Duodenal mucosa (tissue), 2 donors: ENCODE results near the gene TMEM266.
"Not testable (repeated sequence)": the region's sequence is repeated elsewhere in the genome, so short reads cannot be mapped to it uniquely, and the experiment has no call there.

Source experiments
- H3K27ac ChIP-seq: one replicate; pipeline ENCODE4 v1.7.0; 2013; ENCODE audit warnings: low read depth, low read length
- H3K27me3 ChIP-seq, 2 donors: one replicate each; pipeline ENCODE4 v1.7.0; 2013; ENCODE audit warnings: low read length in 2 of 2, control low read depth in 1 of 2; ENCODE audit not compliant: insufficient read depth in 2 of 2, control insufficient read depth in 1 of 2
- H3K36me3 ChIP-seq, 2 donors: one replicate each; pipeline ENCODE4 v1.7.0; 2013; ENCODE audit warnings: low read length in 2 of 2, control low read depth in 1 of 2; ENCODE audit not compliant: insufficient read depth in 2 of 2, control insufficient read depth in 1 of 2
- H3K4me1 ChIP-seq, 2 donors: one replicate each; pipeline ENCODE4 v1.7.0; 2013; ENCODE audit warnings: low read length in 2 of 2, control low read depth in 1 of 2; ENCODE audit not compliant: insufficient read depth in 2 of 2, control insufficient read depth in 1 of 2
- H3K4me3 ChIP-seq, 2 donors: one replicate each; pipeline ENCODE4 v1.7.0; 2013; ENCODE audit warnings: low read length in 2 of 2, low read depth in 1 of 2
- H3K9ac ChIP-seq, 2 donors: one replicate each; pipeline ENCODE4 v1.7.0; 2013; ENCODE audit warnings: low read length in 2 of 2, low read depth in 1 of 2
- H3K9me3 ChIP-seq, 2 donors: one replicate each; pipeline ENCODE4 v1.7.0; 2013; ENCODE audit warnings: low read length in 2 of 2, control low read depth in 1 of 2; ENCODE audit not compliant: control insufficient read depth in 1 of 2

Gene TMEM266, protein sequence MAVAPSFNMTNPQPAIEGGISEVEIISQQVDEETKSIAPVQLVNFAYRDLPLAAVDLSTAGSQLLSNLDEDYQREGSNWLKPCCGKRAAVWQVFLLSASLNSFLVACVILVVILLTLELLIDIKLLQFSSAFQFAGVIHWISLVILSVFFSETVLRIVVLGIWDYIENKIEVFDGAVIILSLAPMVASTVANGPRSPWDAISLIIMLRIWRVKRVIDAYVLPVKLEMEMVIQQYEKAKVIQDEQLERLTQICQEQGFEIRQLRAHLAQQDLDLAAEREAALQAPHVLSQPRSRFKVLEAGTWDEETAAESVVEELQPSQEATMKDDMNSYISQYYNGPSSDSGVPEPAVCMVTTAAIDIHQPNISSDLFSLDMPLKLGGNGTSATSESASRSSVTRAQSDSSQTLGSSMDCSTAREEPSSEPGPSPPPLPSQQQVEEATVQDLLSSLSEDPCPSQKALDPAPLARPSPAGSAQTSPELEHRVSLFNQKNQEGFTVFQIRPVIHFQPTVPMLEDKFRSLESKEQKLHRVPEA

DNA sequence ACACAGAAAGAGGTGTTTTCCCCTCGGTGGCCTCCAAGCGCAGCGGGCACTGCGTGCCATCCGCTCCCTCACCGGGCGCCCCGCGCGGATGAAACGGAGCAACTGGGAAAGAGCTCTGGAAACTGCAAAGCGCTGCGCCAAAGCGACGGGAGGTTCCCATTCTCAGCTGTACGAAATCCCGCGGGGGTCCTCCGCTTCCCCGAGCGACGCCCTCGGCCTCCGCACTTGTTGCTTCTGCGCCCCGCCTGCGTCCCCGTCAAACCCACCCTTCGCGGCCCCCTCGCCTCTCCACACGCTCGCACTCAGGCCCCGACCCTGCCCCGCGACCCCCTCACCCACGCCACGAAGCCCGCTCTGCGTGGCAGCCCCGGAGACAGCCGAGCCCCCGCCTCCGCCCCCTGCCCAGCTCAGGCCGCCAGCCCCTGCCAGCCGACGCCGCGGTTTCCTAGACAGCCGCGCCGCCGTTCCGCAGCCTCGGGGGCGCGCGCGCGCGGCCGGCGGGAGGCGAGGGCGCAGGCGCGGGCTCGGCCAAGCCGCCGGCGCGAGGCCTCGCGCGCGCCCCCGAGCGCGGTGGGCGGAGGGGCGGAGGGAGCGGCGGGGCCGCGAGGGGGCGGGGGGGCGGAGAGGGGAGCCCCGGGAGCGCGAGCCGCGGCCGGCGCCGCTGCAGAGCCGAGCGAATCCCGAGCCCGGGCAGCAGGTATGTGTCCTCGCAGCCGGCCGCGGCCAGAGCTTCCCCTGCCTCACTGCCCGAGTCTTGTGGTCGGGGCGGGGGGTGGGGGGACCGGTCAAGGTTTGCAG, at the start of gene TMEM266:
TMEM266 (plus strand) TSS at position 666 of the 798 bp plus-strand sequence. CDS start 74,279 bp downstream, outside the sequence.
- Histone ChIP-seq H3K27ac (no peak within 1 kb of the TSS), H3K36me3 (no peaks in the 10 kb centered on the region), H3K4me3 (peak within 1 kb of the TSS; percentile 65 to 69), H3K27me3 (peaks cover 35 to 41% of the 10 kb centered on the region in 2 donors), H3K9ac (no peak within 1 kb of the TSS), H3K4me1 (peaks cover 7 to 15% of the 10 kb centered on the region in 2 donors), H3K9me3 (no peaks in the 10 kb centered on the region)

DNA sequence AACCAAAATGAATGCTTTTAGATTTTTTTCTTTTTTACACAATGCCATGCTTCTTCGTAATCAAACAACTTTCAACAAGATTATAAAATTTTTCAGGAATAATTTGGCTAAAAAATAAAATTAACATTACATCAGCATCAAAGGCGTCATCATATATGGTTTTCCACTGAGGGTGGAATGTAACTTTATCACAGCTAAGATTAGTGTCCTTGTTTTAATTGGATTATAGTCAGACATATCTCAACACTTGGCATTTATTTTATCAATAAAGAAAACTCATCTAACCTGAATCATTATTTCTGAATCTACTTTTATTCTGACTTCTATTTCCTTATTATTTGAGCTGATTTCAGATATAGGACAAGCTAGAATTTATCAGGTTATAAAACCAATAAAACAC, 49.2 kb upstream of the TMEM266 start:
- Histone ChIP-seq H3K27ac (no peak overlapping the region), H3K9me3 (no peaks in the 10 kb centered on the region), H3K4me1 (peaks cover 0 to 4% of the 10 kb centered on the region in 2 donors), H3K36me3 (no peaks in the 10 kb centered on the region), H3K9ac (no peak overlapping the region), H3K27me3 (peaks cover 3 to 4% of the 10 kb centered on the region in 2 donors), H3K4me3 (no peak overlapping the region)

DNA sequence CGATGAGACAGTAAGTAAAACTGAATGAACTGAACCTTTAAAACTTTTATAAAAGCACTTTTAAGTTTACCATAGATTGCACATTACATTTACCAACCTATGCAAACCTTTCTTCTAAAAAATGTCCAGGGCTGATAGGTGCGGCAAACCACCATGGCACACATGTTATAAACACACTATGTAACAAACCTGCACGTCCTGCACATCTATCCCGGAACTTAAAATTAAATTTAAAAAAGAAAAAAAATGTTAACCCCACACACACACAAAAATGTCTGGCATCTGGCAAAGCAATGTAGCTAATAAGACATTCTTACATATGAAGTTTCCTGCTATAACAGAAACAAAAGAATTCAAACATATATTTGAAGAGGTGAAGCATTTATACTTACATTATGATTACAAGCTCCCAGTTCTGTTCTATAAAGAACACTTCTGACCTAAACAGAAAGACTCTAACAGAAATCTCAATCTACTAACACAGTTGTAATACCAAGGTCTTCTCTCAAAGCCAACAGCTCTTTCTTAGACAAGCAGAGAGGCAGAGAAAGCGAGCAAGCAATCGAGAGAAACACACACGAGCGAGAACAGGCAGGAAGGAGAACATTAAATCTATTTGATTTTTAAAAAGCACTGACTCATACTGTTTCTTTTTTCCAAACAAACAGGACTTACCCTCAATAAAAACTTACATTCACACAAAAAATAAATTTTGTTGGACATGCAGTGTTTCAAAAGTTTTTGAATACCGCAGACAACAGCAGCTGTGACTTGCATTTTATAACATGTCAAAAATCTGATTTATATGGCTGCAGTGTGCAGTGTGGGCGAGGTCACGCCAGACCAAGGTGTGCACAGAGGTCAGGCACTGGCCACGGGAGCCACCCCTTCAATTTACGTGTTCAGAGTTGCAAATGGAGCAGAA, 47.9 kb upstream of the TMEM266 start, which contains the start of gene NRG4:
NRG4 (minus strand) TSS at position 798 of the 925 bp plus-strand sequence. CDS start 1,194 bp downstream, outside the sequence.
- Histone ChIP-seq H3K4me1 (peaks cover 0 to 4% of the 10 kb centered on the region in 2 donors), H3K36me3 (no peaks in the 10 kb centered on the region), H3K4me3 (peak within 1 kb of the TSS in 1 of 2 donors; percentile 43), H3K27me3 (peaks cover 0 to 4% of the 10 kb centered on the region in 2 donors), H3K9me3 (no peaks in the 10 kb centered on the region), H3K27ac (no peak within 1 kb of the TSS), H3K9ac (no peak within 1 kb of the TSS)

DNA sequence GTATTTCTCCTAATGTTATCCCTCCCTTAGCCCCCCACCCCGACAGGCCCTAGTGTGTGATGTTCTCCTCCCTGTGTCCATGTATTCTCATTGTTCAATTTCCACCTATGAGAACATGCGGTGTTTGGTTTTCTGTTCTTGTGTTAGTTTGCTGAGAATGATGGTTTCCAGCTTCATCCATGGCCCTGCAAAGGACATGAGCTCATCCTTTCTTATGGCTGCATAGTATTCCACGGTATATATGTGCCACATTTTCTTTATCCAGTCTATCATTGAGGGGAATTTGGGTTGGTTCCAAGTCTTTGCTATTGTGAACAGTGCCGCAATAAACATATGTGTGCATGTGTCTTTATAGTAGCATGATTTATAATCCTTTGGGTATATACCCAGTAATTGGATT, 46.3 kb upstream of the TMEM266 start:
- H3K4me1 ChIP-seq, H3K36me3 ChIP-seq, H3K9ac ChIP-seq, H3K27ac ChIP-seq, H3K27me3 ChIP-seq, H3K9me3 ChIP-seq, H3K4me3 ChIP-seq: not testable (repeated sequence)

DNA sequence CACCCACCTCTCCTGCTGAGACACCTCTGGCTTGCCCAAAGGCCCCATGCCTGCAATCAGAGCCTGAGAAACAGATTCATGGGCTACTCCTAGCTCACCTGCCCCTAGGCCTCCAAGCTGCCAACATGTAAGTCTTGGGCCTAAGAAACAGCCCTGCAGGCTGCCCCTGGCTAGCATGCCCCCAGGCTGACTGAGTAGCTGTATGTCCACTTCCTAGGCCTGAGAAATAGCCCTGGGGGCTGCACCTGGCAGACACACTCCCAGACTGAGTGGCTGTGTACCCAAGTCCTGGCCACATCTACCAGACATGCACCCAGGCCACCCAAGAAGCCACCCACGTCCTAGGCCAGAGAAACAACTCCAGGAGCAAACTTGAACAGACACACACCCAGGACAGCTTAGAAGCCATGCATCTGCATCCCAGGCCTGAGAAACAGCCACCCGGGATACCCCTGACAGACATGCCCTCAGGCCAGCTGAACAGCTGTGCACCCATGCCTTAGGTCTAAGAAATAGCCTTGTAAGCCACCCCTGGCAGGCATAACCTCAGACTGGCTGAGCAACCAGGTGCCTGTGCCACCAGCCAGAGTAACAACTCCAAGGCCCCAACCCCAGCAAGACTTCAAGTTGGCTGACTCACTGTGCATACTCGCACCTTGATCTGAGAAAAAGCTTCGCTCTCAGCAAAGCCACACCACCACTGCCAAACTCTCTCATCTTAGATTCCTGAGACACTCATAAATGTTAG, 35.6 kb upstream of the TMEM266 start:
- Histone ChIP-seq H3K4me3 (no peak overlapping the region), H3K27me3 (no peaks in the 10 kb centered on the region), H3K9me3 (peaks cover 0 to 10% of the 10 kb centered on the region in 2 donors), H3K4me1 (no peaks in the 10 kb centered on the region), H3K27ac (no peak overlapping the region), H3K9ac (no peak overlapping the region), H3K36me3 (no peaks in the 10 kb centered on the region)

DNA sequence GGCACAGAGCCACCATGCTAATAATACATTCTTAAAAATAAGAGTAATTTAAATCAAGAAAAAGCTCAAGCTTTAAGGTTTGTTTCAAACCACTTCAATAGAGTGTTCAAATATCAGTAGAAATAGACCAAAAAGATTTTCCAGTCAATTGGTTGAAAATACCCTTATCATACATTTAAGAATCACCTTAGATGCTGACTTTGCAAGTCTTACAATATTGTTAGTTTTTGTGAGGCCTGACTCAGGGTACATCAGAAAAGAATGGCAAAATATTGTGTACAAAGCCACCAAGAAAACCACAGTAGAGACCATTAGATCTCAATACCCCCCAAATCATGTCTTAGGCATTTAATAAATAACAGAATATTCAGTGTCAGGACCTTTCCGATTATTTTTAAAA, 27.7 kb upstream of the TMEM266 start:
- Histone ChIP-seq H3K27me3 (no peaks in the 10 kb centered on the region), H3K36me3 (no peaks in the 10 kb centered on the region), H3K9me3 (no peaks in the 10 kb centered on the region)

DNA sequence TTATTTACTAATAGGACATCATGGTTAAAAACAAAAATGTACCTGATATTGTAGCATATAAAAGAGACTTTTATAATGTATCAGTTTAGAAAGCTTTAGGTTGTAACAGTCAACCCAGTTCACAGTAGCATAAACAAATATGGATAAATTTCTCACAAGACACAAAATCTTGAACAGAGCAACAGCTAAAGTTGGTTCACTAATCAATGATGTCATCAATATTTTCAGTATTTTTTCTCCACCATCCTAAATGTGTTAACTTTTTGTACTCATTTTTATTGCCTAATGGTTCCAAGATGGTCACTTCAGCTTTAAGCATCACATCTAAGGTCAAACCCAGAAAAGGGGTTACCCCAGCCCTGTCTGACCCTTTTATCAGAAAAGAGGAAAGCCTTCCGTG, 26.3 kb upstream of the TMEM266 start:
- Histone ChIP-seq H3K27me3 (no peaks in the 10 kb centered on the region), H3K9ac (no peak overlapping the region), H3K27ac (no peak overlapping the region), H3K9me3 (no peaks in the 10 kb centered on the region), H3K36me3 (no peaks in the 10 kb centered on the region), H3K4me3 (no peak overlapping the region), H3K4me1 (no peaks in the 10 kb centered on the region)

More for the DNA sequence above, 27.7 kb upstream of the TMEM266 start:
- Histone ChIP-seq H3K4me1 (no peaks in the 10 kb centered on the region), H3K9ac (no peak overlapping the region), H3K4me3 (no peak overlapping the region), H3K27ac (no peak overlapping the region)

DNA sequence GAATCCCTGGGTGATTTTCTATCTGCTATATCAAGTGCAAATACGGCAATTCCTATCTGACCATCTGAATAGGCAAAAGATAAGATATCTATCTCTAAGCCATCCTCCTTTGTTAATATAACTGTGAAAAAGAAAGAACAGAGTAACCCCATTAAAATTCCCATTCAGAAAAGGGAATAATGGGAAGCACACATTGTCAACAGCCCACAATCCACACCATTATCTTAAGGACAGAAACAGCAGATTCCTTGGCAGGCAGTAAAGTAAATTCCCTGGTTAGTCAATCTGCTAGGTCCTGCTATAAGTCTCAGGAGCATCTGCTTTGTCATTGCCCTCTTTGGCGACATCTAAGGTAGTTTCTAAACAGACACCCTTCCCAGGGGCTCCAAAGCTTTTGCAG, 25.7 kb upstream of the TMEM266 start:
- no peak overlapping the region for H3K4me3 ChIP-seq
- no peaks in the 10 kb centered on the region for H3K27me3 ChIP-seq
- no peak overlapping the region for H3K9ac ChIP-seq
- no peaks in the 10 kb centered on the region for H3K9me3 ChIP-seq
- no peaks in the 10 kb centered on the region for H3K4me1 ChIP-seq
- H3K36me3 ChIP-seq = no peaks in the 10 kb centered on the region
- H3K27ac ChIP-seq = no peak overlapping the region

DNA sequence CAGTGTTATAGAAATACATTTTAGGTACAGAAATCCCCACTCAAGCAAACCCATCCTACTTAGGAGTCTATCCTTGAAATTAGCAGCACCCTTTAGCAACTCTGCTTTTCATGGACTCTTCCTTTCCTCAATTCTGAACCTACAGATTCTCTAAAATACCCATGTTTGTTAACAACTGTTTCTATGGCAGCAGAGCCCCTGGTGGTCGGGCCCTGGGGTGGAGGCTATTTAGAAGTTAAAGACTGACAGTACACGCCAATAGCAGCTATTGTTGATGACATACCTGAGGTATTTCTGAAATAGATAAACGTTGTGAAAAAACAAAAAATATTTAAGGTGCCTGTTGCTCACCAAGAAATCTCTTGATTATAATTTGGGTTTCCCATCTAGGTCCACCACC, 24.2 kb upstream of the TMEM266 start:
- Histone ChIP-seq H3K36me3 (no peaks in the 10 kb centered on the region), H3K9me3 (no peaks in the 10 kb centered on the region), H3K4me1 (no peaks in the 10 kb centered on the region), H3K27ac (no peak overlapping the region), H3K9ac (no peak overlapping the region), H3K4me3 (no peak overlapping the region), H3K27me3 (no peaks in the 10 kb centered on the region)
